IPS-11a (cell line): Measurements from ENCODE around the gene CABP1.
"Not testable (repeated sequence)": the region's sequence is repeated elsewhere in the genome, so short reads cannot be mapped to it uniquely, and the experiment has no call there.

Experiments
- H3K4me3 ChIP-seq: one replicate; pipeline ENCODE4 v1.5.1; 2013; ENCODE audit warnings: low read depth, low read length, control low read depth

CABP1 gene

DNA sequence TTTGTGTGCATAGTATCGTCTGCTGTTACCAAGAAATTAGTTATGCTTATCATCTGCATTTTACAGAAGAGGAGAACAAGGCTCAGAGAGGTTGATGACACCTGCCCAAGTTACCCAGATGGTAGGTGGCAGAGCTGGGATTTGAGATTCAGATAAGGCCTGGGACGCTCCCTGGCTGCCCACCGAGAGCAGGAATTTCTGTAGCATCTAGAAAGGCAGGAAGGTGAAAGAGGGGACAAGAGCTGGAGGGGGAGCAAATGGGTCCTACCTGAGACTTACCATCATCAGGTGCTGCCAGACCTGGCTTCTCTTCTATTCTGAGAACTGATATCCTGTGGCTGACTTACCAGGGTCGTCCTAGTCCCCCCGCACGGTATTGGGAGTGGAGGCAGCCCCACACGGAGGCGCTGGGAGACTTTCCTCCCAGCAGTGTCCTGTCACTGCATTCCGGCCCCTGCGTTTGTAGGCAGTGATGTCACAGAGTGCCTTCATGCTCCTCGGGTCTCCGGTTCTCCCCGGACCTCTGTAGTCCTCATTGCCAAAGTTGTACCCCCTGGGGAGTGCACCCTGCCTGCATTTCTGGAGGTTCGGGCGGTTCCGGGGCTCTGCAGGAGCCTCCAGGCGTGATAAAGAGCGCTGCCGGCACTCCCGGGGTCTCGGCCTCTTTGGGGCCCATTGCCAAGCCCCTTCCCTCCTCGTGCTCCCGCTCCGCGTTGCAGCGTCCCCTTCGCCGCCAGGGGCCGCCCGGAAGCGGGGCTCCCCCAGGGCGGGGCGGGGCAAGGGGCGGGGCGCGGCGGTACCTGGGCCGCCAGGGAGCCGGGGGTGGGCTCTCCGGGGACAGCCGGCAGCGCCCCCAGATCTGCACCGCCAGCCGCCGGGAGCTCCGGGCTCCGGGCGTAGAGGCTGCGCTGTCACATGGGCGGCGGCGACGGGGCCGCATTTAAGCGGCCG, at the start of gene CABP1:
TSS of gene CABP1 (plus strand) at position 856 of the 951 bp plus-strand sequence. CDS start at position 916, 60 bp downstream.
- peak within 1 kb of the TSS; percentile 57 for H3K4me3 ChIP-seq

DNA sequence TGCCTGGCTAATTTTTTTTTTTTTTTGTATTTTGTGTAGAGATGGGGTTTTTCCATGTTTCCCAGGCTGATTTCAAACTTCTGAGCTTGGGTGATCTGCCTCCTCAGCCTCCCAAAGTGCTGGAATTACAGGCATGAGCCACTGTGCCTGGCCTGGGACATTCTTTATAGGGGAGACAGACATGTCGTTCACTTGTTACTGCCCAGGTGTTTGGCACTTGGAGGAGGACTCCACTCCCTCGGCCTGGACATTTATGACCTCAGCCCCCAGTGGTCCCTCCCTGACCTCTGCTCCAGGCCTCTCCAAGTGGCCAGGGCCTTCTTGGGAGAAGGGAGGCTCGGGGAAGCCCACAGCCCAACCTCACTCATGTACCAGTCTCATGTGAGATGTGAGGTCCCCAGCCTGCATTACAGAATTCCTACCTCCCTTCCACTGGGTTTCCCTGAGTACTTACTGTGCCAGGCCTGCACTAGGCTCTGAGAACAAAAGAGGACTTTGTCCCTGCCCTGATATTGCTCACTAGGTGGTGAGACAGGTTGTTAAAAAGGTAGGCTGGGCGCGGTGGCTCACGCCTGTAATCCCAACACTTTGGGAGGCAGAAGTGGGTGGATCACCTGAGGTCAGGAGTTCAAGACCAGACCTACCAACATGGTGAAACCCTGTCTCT, 49.6 kb upstream of the CABP1 start:
- H3K4me3 ChIP-seq: no peak overlapping the region

DNA sequence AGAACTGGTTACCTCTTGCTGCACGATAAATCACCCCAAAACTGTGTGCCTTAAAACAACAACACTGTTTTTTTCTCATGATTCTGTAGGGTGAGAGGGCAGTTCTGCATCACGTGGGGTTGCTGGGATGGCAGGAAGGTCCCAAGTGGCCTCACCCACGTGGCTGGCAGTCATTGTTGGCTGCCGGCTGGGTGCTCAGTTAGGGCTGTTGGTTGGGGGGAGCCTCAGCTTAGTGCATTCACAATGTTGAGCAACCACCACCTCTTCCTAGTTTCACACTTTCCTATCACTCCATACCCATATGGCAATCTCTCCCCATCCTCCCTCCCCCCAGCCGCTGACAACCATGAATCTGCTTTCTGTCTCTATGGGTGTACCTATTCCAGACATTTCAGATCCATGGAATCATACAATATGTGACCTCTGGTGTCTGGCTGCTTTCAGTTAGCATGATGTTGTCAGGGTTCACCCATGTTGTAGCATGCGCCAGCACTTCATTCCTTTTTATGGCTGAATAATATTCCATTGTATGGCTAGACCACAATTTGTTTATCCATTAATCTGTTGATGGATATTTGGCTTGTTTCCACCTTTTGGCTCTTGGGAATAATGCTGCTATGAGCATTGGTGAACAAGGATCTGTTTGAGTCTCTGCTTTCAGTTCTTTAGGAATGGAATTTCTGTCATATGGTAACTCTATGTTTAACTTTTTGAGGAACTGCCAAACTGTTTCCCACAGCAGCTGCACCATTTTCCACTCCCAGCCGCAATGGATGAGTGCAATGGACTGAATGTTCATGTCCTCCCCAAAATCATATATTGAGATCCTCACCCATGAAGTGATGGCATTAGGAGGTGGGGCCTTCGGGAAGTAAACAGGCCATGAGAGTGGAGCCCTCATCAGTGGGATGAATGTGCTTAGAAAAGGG, 48.0 kb upstream of the CABP1 start:
- H3K4me3 ChIP-seq: no peak overlapping the region

DNA sequence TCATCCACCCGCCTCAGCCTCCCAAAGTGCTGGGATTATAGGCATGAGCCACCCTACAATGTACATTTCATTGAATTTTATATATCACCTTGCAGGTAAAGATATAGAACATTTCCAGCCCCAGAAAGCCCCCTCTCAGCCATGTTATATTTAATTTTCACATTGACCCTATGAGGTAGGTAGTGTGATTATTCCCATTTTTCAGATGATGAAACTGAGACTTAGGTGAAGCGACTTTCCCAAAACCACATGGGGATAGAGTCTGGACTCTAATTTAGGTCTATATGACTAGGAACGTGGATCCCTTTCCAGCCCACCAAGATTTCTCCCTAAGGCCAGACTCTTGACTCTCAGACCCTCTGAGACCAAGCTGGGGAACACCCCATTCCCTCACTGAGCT, 43.5 kb upstream of the CABP1 start:
- H3K4me3 ChIP-seq: no peak overlapping the region

DNA sequence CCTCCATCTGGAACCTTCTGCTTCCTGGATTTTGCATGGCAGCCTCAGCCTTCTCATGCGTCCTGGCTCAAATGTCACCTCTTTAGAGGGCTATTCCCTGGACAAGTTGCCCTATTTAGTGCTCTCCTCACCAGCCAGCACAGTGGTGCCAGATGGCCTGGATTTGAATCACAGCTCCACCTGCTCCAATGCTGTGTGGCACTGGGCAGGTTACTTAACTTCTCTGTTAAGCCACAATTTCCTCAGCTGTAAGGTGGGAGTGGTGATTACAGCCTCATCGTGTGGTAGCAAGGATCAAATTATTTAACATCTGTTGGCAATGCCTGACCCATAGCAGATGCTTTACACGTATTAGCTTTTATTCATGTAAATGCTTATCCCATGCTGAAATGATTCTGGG, 42.6 kb upstream of the CABP1 start:
- H3K4me3 ChIP-seq: no peak overlapping the region

DNA sequence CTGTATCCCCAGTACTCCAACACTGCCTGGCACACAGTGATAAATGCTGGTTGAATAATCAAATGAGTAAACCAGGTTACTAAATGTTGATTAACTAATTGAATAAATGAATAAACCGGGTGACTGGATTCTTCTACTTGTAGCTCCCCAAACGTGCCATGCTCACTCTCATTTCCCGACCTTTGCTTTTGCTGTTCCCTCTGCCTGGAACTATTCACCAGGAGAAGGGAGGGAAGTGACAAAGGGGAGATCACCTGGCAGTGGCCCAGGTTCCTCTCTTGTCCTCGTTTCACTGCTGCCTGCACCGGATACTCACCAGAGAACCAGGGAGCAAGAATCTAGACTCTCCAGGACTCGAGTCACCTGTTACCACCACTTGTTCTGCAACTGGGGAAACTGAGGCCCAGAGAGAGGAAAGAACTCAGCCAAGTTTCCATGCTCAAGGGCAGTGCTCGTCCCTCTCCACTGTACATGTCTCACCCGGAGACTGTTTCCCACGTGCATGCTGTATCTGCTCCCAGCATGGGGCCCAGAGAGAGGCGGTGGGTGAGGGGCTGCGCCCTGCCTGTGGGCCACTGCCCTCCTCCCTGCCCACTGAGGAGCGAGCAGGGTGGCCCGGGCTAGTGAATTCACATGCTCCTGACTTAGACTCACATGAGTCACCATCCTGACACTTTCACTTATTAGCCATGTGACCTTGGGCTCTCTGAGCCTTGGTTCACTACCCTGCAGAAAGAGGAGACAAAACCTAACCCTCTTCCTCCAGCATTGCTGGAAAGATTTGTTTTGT, 41.6 kb upstream of the CABP1 start:
- H3K4me3 ChIP-seq: no peak overlapping the region

DNA sequence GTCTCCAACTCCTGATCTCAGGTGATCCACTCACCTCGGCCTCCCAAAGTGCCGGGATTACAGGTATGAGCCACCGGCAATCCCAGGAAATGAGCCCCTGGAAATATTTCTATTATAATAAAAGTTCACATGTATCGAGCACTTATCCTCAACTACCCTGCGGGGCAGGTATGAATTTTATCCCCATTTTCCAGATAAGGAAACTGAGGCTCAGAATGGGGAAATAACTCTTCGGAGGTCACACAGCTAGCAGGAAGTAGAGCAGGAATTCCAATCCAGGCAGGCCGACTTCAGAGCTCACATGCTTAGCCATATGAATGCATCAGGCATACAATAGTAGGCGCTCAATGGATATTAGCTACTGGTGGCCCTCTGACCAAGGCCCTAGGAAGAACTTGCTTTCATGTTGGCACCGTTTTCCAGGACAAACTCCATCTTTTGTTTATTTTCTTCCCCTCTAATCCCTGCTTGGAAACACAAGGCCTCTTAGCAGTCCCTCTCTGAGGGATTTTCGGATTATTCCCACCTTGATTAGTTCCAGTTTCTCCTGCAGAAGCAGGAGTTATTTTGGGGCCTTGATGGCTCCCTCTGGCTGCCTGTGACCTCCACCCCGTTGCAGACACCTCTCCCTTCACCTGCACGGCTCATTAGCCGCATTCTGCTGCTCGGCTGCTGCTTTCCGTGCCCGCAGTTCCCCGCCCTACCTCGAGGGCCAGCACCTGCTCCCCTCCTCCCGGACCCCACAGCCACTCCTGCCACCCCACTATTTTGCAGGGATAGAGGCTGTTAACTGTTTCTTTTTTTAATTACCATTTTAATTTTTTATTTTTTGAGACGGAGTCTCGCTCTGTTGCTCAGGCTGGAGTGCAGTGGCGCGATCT, 40.5 kb upstream of the CABP1 start:
- no peak overlapping the region for H3K4me3 ChIP-seq

DNA sequence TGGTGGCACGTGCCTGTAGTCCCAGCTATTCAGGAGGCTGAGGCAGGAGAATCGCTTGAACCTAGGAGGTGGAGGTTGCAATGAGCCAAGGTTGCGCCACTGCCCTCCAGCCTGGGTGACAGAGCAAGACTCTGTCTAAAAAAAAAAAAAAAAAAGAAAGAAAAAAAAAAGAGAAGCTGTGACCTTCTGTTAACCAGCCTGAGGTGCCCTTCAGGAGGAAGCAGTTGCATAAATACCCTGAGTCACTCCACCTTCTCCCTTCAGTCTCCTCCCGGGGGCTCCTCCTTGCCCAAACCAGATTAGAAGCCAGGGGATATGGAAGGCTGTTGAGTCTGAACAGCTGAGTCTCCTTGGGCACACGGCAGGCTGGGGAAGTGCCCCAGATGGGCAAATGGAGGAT, 38.0 kb upstream of the CABP1 start:
- not testable (repeated sequence) for H3K4me3 ChIP-seq

DNA sequence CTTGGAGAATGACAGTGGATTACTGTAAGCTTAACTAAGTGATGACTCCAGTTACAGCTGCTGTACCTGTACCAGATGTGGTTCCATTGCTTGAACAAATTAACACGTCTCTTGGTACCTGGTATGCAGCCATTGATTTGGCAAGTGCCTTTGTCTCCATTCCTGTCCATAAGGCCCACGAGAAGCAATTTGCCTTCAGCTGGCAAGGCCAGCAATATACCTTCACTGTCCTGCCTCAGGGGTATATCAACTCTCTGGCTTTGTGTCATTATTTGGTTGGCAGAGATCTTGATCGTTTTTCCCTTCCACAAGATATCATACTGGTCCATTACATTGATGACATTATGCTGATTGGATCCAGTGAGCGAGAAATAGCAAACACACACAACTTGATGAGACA, 29.9 kb upstream of the CABP1 start:
- H3K4me3 ChIP-seq: no peak overlapping the region

DNA sequence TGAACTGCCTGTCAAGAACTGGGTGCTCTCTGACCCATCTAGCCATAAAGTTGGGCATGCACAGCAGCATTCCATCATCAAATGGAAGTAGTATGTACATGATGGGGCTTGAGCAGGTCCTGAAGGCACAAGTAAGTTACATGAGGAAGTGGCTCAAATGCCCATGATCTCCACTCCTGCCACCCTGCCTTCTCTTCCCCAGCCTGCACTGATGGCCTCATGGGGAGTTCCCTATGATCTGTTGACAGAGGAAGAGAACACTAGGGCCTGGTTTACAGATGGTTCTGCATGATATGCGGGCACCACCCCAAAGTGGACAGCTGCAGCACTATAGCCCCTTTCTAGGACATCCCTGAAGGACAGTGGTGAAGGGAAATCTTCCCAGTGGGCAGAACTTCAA, 28.9 kb upstream of the CABP1 start:
- not testable (repeated sequence) for H3K4me3 ChIP-seq

DNA sequence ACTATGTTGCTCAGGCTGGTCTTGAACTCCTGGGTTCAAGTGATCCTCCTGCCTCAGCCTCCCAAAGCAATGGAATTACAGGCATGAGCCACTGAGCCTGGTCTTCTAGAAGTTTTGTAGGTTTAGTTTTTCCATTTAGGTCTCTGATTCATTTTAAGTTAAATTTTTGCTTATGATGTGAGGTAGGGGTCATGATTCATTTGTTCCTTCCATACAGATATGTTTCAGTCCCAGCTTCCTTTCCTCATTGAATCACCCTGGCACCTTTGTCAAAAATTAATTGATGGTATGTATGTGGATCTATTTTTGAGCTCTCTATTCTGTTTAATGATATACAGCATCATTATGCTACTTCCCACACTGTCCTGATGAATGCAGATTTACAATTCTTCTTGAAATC, 25.6 kb upstream of the CABP1 start:
- no peak overlapping the region for H3K4me3 ChIP-seq

DNA sequence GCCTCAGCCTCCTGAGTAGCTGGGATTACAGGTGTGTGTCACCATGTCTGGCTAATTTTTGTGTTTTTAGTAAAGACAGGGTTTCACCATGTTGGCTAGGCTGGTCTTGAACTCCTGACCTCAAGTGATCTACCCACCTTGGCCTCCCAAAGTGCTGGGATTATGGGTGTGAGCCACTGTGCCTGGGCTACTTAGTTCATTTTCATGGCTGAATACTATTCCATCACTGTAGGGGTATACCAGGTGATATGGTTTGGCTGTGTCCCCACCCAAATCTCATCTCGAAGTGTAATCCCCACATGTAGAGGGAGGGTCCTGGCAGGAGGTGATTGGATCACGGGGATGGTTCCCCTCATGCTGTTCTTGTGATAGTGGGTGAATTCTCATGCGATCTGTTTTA, 23.2 kb upstream of the CABP1 start:
- H3K4me3 ChIP-seq: not testable (repeated sequence)

DNA sequence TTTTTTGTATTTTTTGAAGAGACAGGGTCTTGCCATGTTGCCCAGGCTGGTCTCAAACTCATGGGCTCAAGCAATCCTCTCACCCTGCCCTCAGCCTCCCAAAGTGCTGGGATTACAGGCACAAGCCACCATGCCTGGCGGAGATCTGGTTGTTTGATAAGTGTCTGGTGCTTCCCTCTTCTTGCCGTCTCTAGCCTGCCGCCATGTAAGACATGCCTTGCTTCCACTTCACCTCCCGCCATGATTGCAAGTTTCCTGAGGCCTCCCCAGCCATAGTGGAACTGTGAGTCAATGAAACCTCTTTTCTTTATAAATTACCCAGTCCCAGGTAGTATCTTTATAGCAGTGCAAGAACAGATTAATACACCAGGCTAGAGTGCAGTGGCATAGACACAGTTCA, 22.7 kb upstream of the CABP1 start:
- not testable (repeated sequence) for H3K4me3 ChIP-seq

DNA sequence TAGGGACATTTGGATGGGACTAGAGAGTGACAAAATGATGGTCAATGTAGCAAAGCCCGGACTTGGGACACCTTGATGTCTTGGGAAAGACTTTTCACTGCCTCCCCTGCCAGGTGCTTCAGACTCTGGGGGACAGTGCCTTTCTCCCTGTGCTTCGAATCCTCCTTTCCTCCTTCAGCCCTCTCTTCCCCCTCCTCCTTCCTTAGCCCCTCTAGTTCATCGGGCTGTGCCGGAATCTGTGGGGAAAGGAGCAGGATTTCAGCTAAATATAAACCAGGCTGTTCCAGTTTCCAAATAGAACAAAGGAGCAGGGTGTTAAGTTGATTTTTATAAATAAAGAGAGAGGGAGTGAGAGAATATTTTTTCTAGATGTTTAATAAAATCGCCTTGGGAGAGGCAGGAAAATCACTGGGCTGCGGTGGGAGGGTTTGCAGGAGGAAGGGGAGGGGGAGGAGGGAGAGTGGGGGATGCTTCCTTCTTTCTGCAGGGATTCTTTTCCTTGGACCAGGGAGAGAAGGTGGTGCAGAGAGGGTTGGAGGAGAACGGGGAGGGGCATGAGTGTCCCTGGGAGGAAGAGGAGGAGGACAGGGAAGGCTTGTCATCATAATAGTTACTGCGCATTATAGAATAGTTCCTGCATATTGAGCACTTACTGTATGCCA, 21.3 kb upstream of the CABP1 start:
- no peak overlapping the region for H3K4me3 ChIP-seq

DNA sequence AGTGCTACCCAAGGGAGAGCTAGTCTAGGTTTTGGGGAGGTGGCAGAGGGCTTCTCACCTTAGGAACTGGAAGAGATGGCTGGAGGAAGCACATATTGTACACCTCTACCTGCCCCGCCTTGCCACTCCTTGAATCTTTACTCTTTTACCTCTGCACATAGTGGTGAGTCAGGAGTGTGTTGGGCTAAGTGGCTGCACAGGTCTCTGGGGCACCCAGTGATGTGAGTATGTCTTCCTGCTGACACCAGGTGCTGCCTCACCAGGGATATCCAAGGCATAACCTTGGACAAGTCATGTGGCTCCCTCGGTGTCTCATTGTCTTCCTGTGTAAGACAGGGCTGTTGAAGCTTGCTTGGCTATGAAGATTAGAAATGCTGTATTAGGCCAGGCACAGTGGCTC, 19.8 kb upstream of the CABP1 start:
- H3K4me3 ChIP-seq: no peak overlapping the region

DNA sequence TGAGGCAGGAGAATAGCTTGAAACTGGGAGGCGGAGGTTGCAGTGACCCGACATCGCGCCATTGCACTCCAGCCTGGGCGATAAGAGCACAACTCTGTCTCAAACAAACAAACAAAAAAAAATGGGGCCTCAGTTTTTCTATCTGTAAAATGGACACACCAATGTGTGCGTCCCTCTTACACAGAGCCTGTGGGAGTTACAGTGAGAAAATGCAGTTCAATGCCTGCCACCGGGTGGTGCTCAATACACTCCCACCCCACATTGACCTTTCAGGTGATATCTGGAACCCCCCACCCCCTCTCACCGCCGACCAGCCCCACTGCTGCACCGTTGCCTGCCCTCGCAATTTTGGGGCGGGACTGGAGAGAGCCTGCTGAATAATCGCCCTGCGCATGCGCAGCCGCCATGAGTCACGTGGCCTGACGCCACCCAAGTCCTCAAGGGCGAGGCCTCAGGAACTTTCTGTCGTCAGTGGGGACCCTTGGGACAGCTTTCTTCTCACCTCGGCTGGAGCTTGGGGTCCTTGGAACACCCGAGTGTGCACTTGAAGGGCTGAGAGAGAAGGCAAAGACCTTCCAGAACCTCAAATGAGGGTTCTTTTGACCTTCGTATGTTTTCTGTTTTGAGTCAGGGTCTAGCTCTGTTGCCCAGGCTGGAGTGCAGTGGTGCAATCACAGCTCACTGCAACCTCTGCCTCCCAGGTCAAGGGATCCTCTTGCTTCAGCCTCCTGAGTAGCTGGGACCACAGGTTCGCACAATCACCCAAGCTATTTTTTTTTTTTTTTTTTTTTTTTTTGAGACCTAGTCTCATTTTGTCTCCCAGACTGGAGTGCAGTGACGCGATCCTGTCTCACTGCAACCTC, 14.6 kb upstream of the CABP1 start:
- H3K4me3 ChIP-seq: no peak overlapping the region

DNA sequence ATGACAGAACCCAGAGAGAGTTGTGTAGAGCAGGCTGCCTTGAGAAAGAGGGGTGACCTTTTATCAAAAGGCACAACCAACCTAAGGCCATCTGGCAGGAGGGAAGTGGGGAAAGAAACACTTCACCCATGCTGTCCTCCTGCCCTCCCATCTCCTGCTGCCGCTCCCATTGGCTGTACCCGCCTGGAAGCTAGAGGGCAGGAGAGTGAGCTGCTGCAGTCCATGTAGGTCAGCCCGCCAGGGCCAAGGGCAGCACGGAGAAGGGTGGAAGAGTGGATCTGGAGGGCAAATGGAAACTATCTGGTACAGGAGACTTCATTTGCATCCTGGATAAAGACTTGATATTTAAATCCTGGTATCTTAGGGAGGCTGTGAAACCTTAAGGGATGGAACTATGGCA, 11.5 kb upstream of the CABP1 start:
- no peak overlapping the region for H3K4me3 ChIP-seq
